H1 (cell line): Measurements from ENCODE around the gene ATP11C. TPM values are rescaled to one million over a fixed set of nuclear protein-coding genes. Genes with fewer than 3 reads are reported as not detected.

ENCODE experiments used
- CHD1 ChIP-seq: IDR thresholded peaks from 2 replicates; pipeline ENCODE4 v1.6.1; 2012; ENCODE audit warnings: low read depth, low read length, improper control_type of control experiment
- GTF2F1 ChIP-seq: IDR thresholded peaks from 2 replicates; pipeline ENCODE4 v1.6.1; 2012; ENCODE audit warnings: low read depth, low read length, improper control_type of control experiment, borderline replicate concordance
- JUN ChIP-seq: IDR thresholded peaks from 2 replicates; pipeline ENCODE4 v1.6.1; 2011; ENCODE audit warnings: low read depth, mild to moderate bottlenecking, improper control_type of control experiment, low read length
- polyA plus RNA-seq, 7 experiments: library from polyadenylated mRNA; depleted of rRNA in 3 of 7; stranded (reverse) in 5 of 7; unstranded in 2 of 7; fragments of >200 nt in 5 of 7; fragments of 200-250 nt in 2 of 7; gene quantifications; 1 replicate in 5 of 7; 2 replicates in 1 of 7; 4 replicates in 1 of 7; pipeline versions ENCODE4 v1.2.1 to v1.2.3, GENCODE V29; 2011 to 2013; ENCODE audit warnings: missing spikeins in 2 of 7, mixed read lengths in 2 of 7
- total RNA-seq: library from RNA; stranded (reverse); fragmentation: NEBNext Ultra II Directional; extraction: Animal tissue kit (Norgen Biotek cat#: 25700); gene quantifications from 2 replicates; pipeline ENCODE4 v1.2.1, GENCODE V29; 2021
- TF ChIP-seq, protein P1 (sequence below): fragments of 300-600 bp; sonication (generic); IDR thresholded peaks from 2 replicates; pipeline ENCODE4 v1.7.1; 2012; ENCODE audit warnings: low read length, moderate library complexity, mild to moderate bottlenecking, inconsistent platforms; ENCODE audit not compliant: insufficient replicate concordance

The ATP11C gene
- total and polyA plus RNA-seq, 2 of the 8 experiments (the other 6 are each of a cell fraction or from before 2014, with no cell fraction given) = 14.7 to 52.1 TPM

DNA sequence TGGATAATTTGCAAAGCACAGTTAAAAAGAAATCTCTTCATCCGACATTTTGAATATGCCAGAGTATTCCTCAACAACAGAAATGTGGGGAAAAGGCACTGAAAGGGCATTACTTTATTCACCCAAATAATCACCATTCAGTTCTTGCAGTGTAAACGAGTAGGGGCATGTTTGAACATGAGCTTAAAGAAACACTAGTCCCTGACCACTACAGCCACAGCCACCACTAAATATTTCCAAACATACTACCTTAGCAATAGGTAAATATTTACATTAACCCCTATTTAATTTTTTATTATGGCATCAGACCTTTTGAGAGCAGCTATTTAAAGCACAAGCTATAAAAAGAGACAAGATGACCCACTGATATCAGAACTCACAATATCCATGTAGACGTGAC, 252.5 kb downstream of the ATP11C start (continued):
- TF ChIP-seq, protein P1, sequence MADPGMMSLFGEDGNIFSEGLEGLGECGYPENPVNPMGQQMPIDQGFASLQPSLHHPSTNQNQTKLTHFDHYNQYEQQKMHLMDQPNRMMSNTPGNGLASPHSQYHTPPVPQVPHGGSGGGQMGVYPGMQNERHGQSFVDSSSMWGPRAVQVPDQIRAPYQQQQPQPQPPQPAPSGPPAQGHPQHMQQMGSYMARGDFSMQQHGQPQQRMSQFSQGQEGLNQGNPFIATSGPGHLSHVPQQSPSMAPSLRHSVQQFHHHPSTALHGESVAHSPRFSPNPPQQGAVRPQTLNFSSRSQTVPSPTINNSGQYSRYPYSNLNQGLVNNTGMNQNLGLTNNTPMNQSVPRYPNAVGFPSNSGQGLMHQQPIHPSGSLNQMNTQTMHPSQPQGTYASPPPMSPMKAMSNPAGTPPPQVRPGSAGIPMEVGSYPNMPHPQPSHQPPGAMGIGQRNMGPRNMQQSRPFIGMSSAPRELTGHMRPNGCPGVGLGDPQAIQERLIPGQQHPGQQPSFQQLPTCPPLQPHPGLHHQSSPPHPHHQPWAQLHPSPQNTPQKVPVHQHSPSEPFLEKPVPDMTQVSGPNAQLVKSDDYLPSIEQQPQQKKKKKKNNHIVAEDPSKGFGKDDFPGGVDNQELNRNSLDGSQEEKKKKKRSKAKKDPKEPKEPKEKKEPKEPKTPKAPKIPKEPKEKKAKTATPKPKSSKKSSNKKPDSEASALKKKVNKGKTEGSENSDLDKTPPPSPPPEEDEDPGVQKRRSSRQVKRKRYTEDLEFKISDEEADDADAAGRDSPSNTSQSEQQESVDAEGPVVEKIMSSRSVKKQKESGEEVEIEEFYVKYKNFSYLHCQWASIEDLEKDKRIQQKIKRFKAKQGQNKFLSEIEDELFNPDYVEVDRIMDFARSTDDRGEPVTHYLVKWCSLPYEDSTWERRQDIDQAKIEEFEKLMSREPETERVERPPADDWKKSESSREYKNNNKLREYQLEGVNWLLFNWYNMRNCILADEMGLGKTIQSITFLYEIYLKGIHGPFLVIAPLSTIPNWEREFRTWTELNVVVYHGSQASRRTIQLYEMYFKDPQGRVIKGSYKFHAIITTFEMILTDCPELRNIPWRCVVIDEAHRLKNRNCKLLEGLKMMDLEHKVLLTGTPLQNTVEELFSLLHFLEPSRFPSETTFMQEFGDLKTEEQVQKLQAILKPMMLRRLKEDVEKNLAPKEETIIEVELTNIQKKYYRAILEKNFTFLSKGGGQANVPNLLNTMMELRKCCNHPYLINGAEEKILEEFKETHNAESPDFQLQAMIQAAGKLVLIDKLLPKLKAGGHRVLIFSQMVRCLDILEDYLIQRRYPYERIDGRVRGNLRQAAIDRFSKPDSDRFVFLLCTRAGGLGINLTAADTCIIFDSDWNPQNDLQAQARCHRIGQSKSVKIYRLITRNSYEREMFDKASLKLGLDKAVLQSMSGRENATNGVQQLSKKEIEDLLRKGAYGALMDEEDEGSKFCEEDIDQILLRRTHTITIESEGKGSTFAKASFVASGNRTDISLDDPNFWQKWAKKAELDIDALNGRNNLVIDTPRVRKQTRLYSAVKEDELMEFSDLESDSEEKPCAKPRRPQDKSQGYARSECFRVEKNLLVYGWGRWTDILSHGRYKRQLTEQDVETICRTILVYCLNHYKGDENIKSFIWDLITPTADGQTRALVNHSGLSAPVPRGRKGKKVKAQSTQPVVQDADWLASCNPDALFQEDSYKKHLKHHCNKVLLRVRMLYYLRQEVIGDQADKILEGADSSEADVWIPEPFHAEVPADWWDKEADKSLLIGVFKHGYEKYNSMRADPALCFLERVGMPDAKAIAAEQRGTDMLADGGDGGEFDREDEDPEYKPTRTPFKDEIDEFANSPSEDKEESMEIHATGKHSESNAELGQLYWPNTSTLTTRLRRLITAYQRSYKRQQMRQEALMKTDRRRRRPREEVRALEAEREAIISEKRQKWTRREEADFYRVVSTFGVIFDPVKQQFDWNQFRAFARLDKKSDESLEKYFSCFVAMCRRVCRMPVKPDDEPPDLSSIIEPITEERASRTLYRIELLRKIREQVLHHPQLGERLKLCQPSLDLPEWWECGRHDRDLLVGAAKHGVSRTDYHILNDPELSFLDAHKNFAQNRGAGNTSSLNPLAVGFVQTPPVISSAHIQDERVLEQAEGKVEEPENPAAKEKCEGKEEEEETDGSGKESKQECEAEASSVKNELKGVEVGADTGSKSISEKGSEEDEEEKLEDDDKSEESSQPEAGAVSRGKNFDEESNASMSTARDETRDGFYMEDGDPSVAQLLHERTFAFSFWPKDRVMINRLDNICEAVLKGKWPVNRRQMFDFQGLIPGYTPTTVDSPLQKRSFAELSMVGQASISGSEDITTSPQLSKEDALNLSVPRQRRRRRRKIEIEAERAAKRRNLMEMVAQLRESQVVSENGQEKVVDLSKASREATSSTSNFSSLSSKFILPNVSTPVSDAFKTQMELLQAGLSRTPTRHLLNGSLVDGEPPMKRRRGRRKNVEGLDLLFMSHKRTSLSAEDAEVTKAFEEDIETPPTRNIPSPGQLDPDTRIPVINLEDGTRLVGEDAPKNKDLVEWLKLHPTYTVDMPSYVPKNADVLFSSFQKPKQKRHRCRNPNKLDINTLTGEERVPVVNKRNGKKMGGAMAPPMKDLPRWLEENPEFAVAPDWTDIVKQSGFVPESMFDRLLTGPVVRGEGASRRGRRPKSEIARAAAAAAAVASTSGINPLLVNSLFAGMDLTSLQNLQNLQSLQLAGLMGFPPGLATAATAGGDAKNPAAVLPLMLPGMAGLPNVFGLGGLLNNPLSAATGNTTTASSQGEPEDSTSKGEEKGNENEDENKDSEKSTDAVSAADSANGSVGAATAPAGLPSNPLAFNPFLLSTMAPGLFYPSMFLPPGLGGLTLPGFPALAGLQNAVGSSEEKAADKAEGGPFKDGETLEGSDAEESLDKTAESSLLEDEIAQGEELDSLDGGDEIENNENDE = no peak
- TF ChIP-seq JUN (no peak), GTF2F1 (no peak), CHD1 (no peak)
